ENCODE data around the gene ZDHHC11B.
"Not testable (repeated sequence)": the region's sequence is repeated elsewhere in the genome, so short reads cannot be mapped to it uniquely, and the experiment has no call there.

- TF ChIP-seq, protein P1, sequence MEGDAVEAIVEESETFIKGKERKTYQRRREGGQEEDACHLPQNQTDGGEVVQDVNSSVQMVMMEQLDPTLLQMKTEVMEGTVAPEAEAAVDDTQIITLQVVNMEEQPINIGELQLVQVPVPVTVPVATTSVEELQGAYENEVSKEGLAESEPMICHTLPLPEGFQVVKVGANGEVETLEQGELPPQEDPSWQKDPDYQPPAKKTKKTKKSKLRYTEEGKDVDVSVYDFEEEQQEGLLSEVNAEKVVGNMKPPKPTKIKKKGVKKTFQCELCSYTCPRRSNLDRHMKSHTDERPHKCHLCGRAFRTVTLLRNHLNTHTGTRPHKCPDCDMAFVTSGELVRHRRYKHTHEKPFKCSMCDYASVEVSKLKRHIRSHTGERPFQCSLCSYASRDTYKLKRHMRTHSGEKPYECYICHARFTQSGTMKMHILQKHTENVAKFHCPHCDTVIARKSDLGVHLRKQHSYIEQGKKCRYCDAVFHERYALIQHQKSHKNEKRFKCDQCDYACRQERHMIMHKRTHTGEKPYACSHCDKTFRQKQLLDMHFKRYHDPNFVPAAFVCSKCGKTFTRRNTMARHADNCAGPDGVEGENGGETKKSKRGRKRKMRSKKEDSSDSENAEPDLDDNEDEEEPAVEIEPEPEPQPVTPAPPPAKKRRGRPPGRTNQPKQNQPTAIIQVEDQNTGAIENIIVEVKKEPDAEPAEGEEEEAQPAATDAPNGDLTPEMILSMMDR (IDR thresholded peaks at IDR 0.05; ENCODE audit: low read depth, low read length), result not testable (repeated sequence)
- TF ChIP-seq EZH2phosphoT487 (IDR thresholded peaks at IDR 0.05; ENCODE audit: low read depth), result not testable (repeated sequence)
Measured at GRCh38 chr5:752532-753115, 31.9 kb downstream of the ZDHHC11B start.

All from OCI-LY3 (cell line).